Stimulated activated CD4-positive, alpha-beta T cell treated with anti-CD3 and anti-CD28 coated beads, Interleukin-1b, Interleukin-23, amount 100 ng/mL, for 24 hours (primary cell): ENCODE results near the gene TECTA.
"Not testable (repeated sequence)": the region's sequence is repeated elsewhere in the genome, so short reads cannot be mapped to it uniquely, and the experiment has no call there.

Source experiments
- DNase-seq, 4 experiments: peaks; one replicate each; pipeline ENCODE4 v3.0.0-alpha.2; 2020; ENCODE audit warnings: low read depth in 4 of 4, low spot score in 1 of 4

TECTA gene

DNA sequence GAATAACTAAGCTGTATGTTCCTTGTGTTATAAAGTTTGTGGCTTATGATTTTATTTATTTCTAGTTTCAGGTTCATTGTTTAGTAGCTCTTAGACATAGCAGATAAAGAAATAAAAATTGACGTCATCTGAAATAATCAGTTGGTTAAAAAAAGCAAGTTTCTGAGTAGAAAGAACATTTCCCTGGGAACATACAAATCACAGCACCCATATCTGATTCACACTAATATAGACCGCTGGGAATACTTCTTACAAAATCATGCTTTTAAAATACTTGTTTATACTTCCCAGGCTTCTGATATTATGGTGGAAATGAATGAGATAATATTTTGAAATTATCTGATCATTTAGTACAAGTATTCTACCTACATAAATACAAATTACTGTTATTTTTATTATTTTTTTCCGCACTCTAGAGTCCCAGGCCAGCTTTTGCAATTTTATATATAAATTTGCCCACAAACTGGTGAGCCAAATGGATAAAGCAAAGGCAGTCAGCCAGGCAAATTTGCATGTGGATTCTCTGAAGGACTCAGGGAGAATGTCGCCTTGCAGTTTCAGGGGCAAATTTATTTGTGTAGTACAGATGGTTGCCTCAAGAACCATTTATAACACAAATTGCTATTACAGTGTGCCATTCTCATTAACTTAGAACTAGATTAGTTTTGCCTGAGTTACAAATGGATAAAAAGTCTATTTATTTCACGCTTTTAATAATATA is 128.6 kb downstream of the TECTA start:
- DNase-seq = no peak

DNA sequence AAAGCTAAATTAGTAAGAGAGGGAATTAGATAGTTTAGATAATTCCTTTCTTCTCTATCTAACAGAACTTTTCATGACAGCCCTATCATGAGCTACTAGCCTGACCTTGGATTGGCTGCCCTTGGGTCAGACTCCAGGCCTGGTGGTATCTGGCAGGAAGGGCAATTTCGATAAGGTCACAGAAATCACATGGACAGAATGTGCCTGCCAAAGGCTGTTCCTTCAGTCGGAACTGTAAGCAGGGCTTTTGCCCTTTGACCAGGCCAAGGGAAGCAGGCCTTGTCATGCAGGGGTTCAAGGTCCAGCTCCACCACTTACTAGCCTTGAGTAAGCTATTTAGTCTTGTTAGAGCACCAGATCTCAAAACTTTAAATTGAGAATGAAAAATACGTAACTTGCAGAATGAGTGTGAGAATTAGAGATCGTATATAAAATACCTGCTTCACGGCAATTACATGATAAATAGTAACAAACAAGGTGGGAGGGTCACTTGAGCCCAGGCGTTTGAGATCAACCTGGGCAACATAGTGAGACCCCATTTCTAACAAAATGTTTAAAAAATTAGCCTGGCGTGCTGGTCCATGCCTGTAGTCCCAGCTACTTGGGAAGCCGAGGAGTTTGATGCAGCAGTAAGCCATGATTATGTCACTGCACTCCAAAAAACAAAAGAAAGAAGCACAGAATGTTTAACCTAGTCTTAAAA is 130.7 kb downstream of the TECTA start:
- no peak for DNase-seq

DNA sequence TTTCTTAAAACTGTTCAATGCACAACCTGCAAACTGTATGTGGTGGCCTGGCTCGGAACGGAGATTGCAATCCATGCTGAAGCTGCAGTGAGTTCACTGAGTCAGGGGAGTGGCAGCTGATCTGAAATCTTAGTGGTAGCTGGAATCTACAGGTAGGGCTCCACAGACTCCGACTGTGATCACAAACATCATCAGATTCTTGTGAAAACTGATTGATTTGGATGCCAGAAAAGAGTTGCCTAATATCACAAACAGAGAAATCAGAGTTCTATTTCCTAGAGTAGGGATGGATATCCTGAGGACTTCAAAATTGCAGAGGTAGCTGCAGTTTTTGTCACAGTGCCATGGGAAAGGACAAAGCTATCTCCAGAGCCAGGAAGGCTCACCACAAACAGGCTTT is 134.0 kb downstream of the TECTA start:
- no peak for DNase-seq

GRCh38 chr11:121236115-121237001 is 135.3 kb downstream of the TECTA start:
- DNase-seq = no peak

DNA sequence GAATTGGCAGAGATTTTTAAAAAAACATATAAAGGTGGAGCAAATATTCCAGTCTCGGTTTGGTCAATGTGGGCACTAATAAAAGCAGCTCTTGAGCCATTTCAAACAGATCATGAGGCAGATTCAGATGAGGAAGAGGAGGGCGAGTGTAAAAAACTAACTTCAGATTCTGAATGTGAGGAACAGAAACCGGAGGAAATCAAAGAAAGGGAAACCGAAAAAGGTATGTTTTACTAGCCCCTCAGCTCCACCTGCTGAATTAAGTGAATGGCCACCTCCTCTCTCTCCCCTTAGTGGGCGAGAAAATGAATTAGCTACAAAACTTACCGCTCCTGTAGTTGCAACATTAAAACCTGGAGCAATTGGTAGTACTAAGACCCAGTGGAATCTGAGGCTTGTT is 136.2 kb downstream of the TECTA start:
- not testable (repeated sequence) for DNase-seq

- DNase-seq = peak in 1 of 4 experiments; percentile 12
These were observed 136.9 kb downstream of the TECTA start for GRCh38 chr11:121237686-121238658.

- DNase-seq = no peak
These were observed 137.9 kb downstream of the TECTA start for GRCh38 chr11:121238956-121239355.

DNA sequence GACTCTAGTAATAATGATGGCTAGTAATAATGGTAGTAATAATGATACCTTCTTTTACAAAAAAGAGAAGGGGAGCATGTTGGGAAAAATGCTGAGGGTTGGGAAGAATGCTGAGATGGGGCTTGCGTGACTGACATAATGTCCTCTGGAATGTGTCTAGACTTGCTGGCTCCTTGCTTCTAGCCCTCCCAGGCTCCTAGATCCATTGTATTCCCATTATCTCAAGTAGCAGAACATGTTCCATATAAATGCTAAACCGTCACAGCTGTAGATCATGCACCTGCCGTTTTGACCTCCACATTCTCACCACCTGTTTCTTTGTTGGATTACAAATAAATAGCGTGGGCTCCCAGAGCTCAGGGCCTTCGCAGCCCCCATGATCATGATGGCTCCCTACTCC is 139.0 kb downstream of the TECTA start:
- DNase-seq = not testable (repeated sequence)

- no peak for DNase-seq
These were observed 139.7 kb downstream of the TECTA start for GRCh38 chr11:121240650-121241303.
